Gastrocnemius medialis (tissue), 4 donors: Measurements from ENCODE around the gene CELSR1. TPM values are rescaled to one million over a fixed set of nuclear protein-coding genes. Genes with fewer than 3 reads are reported as not detected.

Experiments
- ATAC-seq, 2 donors: fragments of 150-250 bp; one replicate each; pipeline ENCODE4 v1.9.1; 2016
- DNase-seq, 2 donors: peaks; one replicate each; pipeline ENCODE4 v3.0.0-alpha.2; 2019
- H3K27ac ChIP-seq, 4 donors: fragments of 200-600 bp; sonication (generic); 1 replicate in 1 of 4; 2 replicates in 3 of 4; pipeline ENCODE4 v1.5.1; 2016 to 2018; ENCODE audit warnings: mild to moderate bottlenecking in 2 of 4, moderate library complexity in 1 of 4
- H3K27me3 ChIP-seq, 3 donors: fragments of 200-600 bp; sonication (generic) in 2 of 3; 1 replicate in 1 of 3; 2 replicates in 2 of 3; pipeline versions ENCODE4 v1.5.1 to v1.6.0; 2016 to 2019; ENCODE audit warnings: mild to moderate bottlenecking in 1 of 3, moderate library complexity in 1 of 3
- H3K36me3 ChIP-seq, 2 donors: fragments of 200-600 bp; sonication (generic) in 1 of 2; one replicate each; pipeline ENCODE4 v1.5.1; 2017 to 2018
- H3K4me1 ChIP-seq, 2 donors: fragments of 200-600 bp; sonication (generic) in 1 of 2; one replicate each; pipeline ENCODE4 v1.5.1; 2016 to 2017; ENCODE audit warnings: mild to moderate bottlenecking in 2 of 2
- H3K4me3 ChIP-seq, 4 donors: fragments of 200-600 bp; sonication (generic) in 3 of 4; 1 replicate in 1 of 4; 2 replicates in 3 of 4; pipeline ENCODE4 v1.5.1; 2016 to 2019; ENCODE audit warnings: mild to moderate bottlenecking in 2 of 4
- H3K9me3 ChIP-seq, 3 donors: fragments of 200-600 bp; sonication (generic) in 2 of 3; 1 replicate in 1 of 3; 2 replicates in 2 of 3; pipeline ENCODE4 v1.5.1; 2016 to 2019
- CTCF ChIP-seq, 5 experiments: fragments of 450-650 bp in 3 of 5; fragments of 200-600 bp in 2 of 5; sonication (generic) in 2 of 5; IDR thresholded peaks in 4 of 5; conservative IDR thresholded peaks in 1 of 5; 1 replicate in 4 of 5; 2 replicates in 1 of 5; pipeline ENCODE4 v1.5.1; 2016 to 2019; ENCODE audit warnings: antibody characterized with exemption in 5 of 5, mild to moderate bottlenecking in 3 of 5, moderate library complexity in 3 of 5
- POLR2A ChIP-seq, 2 donors: fragments of 450-650 bp; IDR thresholded peaks; one replicate each; pipeline ENCODE4 v1.6.1; 2017; ENCODE audit warnings: antibody characterized with exemption in 2 of 2, mild to moderate bottlenecking in 2 of 2, moderate library complexity in 2 of 2
- in situ Hi-C, 4 donors: fragments of 200-750 bp; cut with MboI; loops; one replicate each; pipeline versions ENCODE4 v1.15.0 to v1.8.0; 2017; ENCODE audit warnings: low sequenced_read_pairs in 4 of 4
- intact Hi-C: fragments of 100-400 bp; cut with DNase I; formaldehyde crosslinking; loops from one replicate; pipeline ENCODE4 v1.15.1; 2023; ENCODE audit warnings: low total_unique reads
- total RNA-seq, 4 donors: library from RNA; depleted of rRNA; stranded (reverse); fragments of >200 nt; gene quantifications; one replicate each; pipeline versions ENCODE4 v1.1.0 to v1.2.3, GENCODE V29; 2016

The CELSR1 gene
- total RNA-seq, 4 donors from 2014 or later = 0.10 to 1.5 (median 0.87) TPM

- Histone ChIP-seq H3K36me3 (no peaks in the 10 kb centered on the region), H3K4me3 (no peak overlapping the region), H3K9me3 (no peaks in the 10 kb centered on the region), H3K27ac (no peak overlapping the region), H3K27me3 (peaks cover 4 to 13% (median 11%) of the 10 kb centered on the region in 3 donors), H3K4me1 (no peaks in the 10 kb centered on the region)
- DNase-seq = no peak
- ATAC-seq = no peak
- intact Hi-C loops (no loop called here), in situ Hi-C loops (no loop called here)
- TF ChIP-seq CTCF (IDR thresholded peaks at IDR 0.05 in 4 of 5, conservative IDR thresholded peaks at IDR 0.05 in 1 of 5) = no peak
- TF ChIP-seq POLR2A (IDR thresholded peaks at IDR 0.05) = no peak
Measured at GRCh38 chr22:46465793-46466192, 71.6 kb downstream of the CELSR1 start.

- Histone ChIP-seq H3K36me3 (no peaks in the 10 kb centered on the region), H3K9me3 (no peaks in the 10 kb centered on the region), H3K27ac (no peak overlapping the region), H3K4me3 (no peak overlapping the region), H3K27me3 (peaks cover 4 to 18% (median 13%) of the 10 kb centered on the region in 3 donors), H3K4me1 (no peaks in the 10 kb centered on the region)
- no peak for DNase-seq
- intact Hi-C loops = no loop called here
- TF ChIP-seq CTCF (IDR thresholded peaks at IDR 0.05 in 4 of 5, conservative IDR thresholded peaks at IDR 0.05 in 1 of 5) = no peak
- TF ChIP-seq POLR2A (IDR thresholded peaks at IDR 0.05) = no peak
- in situ Hi-C loops = no loop called here
- no peak for ATAC-seq
Measured at GRCh38 chr22:46465345-46465720, 72.1 kb downstream of the CELSR1 start.

- TF ChIP-seq POLR2A (IDR thresholded peaks at IDR 0.05) (no peak), CTCF (IDR thresholded peaks at IDR 0.05 in 4 of 5, conservative IDR thresholded peaks at IDR 0.05 in 1 of 5) (no peak)
- H3K27me3 ChIP-seq = peaks cover 4 to 21% (median 15%) of the 10 kb centered on the region in 3 donors
- intact Hi-C loops = no loop called here
- H3K27ac ChIP-seq = no peak overlapping the region
- H3K9me3 ChIP-seq = no peaks in the 10 kb centered on the region
- no peaks in the 10 kb centered on the region for H3K36me3 ChIP-seq
- no peak overlapping the region for H3K4me3 ChIP-seq
- DNase-seq = no peak
- ATAC-seq = no peak
- no peaks in the 10 kb centered on the region for H3K4me1 ChIP-seq
- in situ Hi-C loops = no loop called here
Measured at GRCh38 chr22:46464701-46465344, 72.6 kb downstream of the CELSR1 start.

- in situ Hi-C loops (no loop called here), intact Hi-C loops (no loop called here)
- no peak for DNase-seq
- TF ChIP-seq POLR2A (IDR thresholded peaks at IDR 0.05) = no peak
- TF ChIP-seq CTCF (IDR thresholded peaks at IDR 0.05 in 4 of 5, conservative IDR thresholded peaks at IDR 0.05 in 1 of 5) = no peak
- no peak overlapping the region for H3K27ac ChIP-seq
- no peaks in the 10 kb centered on the region for H3K9me3 ChIP-seq
- no peak overlapping the region for H3K4me3 ChIP-seq
- peaks cover 4 to 26% (median 15%) of the 10 kb centered on the region in 3 donors for H3K27me3 ChIP-seq
- ATAC-seq = no peak
- H3K36me3 ChIP-seq = no peaks in the 10 kb centered on the region
- H3K4me1 ChIP-seq = no peaks in the 10 kb centered on the region
Measured at GRCh38 chr22:46464296-46464695, 73.1 kb downstream of the CELSR1 start.
